ENCODE measurements around the gene GMCL1.
"Not testable (repeated sequence)": the region's sequence is repeated elsewhere in the genome, so short reads cannot be mapped to it uniquely, and the experiment has no call there.

Gene GMCL1, protein sequence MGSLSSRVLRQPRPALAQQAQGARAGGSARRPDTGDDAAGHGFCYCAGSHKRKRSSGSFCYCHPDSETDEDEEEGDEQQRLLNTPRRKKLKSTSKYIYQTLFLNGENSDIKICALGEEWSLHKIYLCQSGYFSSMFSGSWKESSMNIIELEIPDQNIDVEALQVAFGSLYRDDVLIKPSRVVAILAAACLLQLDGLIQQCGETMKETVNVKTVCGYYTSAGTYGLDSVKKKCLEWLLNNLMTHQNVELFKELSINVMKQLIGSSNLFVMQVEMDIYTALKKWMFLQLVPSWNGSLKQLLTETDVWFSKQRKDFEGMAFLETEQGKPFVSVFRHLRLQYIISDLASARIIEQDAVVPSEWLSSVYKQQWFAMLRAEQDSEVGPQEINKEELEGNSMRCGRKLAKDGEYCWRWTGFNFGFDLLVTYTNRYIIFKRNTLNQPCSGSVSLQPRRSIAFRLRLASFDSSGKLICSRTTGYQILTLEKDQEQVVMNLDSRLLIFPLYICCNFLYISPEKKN

GRCh38 chr2:69829256-69830044, at the start of gene GMCL1:
GMCL1 (plus strand) TSS chr2:69829660; CDS start chr2:69829893, 233 bp downstream.
- DNase-seq = peak; percentile 96

DNA sequence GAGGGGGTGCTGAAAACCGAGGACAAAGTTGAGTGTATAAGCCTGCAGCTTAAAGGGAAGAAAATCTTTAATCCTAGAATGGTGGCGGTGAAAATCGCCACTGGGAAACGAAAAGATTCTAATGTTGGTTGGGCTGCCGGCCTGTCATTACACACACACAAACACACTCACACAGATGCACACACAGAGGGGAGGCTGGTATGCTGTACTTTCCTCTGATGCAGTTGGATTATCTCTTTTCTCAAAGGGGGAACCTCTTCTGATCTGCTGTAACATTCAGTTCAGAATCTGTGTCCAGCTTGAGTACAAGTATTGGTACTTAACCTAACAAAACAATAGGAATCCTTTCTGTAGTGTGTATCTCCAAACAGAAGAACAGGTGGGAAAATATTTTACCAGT, 48.5 kb upstream of the GMCL1 start:
- no peak for DNase-seq

DNA sequence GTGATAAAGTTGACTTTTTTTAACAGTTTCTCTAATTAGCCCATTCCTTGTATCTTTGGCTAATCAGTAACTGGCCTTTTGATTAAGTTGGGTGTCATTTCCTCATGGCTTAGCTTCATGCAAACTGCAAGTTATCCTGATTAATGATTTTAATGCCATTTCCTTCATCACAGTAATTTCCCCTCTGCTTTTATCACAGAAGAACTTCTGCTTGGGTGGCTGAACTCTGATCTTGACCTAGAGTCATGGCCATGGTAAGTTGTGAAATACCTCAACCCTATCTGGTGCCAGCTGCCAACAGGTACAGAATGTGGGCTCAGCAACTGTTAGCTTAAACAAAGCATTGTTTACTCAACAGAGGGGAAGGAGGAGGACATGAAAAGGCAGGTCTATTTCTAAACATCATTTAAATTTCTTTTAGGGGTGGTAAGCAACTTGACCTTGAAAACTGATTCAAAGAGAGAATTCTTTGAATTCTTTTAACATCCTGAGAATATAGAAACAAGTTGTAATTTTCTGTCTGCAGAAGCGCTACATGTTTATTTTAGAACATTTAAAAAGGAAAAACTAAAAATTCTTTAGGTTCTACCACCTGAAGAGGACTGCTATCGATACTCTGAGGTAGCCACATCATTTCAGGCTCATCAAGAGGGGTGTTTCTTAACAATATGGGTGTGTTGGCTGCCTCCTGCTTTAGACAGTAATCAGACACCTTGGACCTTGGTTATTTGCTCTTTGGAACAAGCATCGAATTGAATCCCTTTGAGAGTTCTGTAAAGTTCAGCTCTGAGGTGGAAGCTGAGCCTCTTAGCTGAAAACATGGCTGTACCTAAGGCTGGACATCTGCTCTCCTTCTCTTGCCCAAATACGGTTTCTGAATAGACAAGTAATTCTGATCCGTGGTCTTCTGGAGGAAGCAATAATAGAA, 47.9 kb upstream of the GMCL1 start:
- DNase-seq = no peak

- DNase-seq = no peak
These were observed 45.2 kb upstream of the GMCL1 start for GRCh38 chr2:69784228-69784627.

DNA sequence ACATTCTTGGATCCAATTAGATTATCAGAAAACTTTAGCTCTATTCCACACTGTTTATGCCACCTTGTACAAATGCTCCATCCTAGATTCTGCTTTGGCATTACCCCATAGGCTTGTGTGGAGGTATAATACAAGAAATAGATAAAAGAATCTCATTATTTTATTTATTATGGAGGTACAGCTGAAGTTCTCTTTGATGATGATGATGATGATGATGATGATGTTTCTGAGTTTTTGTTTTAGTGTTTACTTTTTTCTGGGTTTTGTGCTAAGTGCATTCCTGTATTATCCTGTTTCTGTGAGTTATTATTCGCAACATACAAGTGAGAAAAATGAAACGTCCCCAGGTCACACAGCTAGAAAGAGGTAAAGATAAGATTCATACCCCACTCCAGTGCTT, 44.1 kb upstream of the GMCL1 start:
- DNase-seq = no peak

DNA sequence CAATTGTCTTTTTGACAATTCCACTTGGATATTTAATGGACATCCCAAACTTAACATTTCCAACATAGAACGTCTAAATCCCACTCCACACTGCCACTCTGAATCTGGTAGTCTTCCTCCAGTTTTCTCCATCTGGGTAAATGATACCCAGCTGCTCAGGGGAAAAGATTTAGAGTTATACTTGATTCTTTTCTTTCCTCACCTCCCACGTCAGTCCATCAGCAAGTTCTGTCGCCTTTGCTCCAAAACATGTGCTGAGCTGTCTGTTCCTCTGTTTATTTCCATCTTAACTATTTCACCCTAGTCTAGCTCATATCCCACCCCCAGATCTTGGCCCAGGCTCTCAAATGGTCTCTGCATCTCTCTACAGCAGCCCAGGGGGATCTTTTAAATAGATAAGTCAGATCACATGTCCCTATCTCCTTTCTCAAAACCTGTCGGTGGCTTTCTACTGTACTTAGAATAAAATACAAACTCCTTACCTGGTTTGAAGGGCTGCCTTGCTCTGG, 43.4 kb upstream of the GMCL1 start:
- no peak for DNase-seq

- no peak for DNase-seq
These were observed 40.2 kb upstream of the GMCL1 start for GRCh38 chr2:69789175-69789721.

- DNase-seq = peak; percentile 10
These were observed 39.5 kb upstream of the GMCL1 start for GRCh38 chr2:69789772-69790600.

DNA sequence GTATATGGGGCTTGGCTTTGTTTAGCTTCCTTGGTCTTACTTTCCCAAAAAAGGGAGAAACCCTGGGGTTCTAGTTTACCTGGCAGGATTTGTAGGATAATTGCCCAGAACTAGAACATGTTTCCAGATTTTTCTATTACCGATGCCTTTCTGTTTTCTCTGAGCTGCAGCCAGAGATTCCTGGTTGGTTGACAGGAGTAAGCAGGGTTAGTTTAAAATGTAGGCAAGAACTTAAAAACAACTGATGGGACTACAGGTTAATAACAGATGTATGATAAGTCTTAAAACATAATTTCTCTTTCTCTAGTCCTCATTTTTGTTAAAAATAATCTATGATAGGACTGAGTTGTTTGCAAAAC, 38.9 kb upstream of the GMCL1 start:
- DNase-seq = no peak

- no peak for DNase-seq
These were observed 38.4 kb upstream of the GMCL1 start for GRCh38 chr2:69791045-69791444.

DNA sequence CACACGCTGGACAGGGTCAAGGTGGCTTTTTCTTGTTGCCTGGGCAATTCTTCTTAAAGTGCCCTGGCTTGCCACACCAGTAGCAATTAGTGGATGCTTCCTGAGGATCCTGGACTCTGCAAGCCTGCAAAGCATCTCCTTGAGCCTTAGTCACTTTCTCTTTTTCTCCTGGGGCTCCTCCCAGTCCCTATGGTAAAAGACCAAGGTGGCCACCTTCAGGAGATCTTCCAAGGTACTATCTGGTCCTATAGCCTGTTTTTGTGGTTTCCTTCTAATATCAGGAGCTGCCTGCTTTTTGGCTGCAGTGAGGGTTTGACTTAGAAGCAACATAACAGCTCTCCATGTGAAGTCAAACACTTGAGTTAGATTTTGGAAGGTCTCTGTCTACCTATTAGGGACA, 33.3 kb upstream of the GMCL1 start:
- DNase-seq = no peak

DNA sequence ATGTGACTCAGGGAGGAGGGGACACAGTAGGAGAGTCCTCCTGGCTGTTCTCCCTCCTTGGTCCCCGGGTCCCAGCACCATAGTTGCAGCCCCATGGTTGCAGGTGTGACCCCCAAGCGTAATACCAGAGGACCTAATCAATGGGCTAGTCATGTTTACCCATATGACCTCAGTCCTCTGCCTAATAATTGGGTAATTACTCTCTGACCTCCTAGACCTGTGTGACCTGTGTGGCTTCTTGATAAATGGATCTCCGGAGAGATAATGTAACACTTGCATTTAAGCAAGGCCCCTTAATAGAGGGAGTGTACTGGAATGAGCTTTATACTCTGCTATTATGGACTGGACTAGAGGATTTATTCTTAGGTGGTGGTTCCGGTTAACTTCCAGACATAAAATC, 32.2 kb upstream of the GMCL1 start:
- no peak for DNase-seq

DNA sequence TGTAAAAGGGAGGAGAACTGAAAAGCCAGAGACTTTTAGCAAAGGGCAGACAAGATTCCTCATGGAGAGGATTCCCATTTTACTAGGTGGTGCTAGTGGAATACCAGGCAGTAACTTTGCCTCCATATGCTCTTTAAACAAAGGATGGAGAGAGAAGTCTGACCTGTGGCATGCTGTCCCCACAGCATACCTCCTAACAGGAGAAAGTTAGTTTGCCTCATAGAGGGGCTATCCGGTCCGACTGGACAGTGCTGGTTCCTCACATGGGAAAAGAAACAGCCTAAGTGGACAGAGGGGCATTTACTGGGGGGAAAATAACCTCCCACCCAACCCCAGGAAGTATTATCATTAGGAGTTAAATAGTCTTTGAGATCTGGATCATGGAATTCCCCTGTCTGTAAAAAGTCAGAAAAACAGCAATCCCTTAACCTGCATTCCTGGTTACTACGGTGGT, 31.6 kb upstream of the GMCL1 start:
- DNase-seq = no peak

- no peak for DNase-seq
These were observed 31.1 kb upstream of the GMCL1 start for GRCh38 chr2:69798290-69798908.

DNA sequence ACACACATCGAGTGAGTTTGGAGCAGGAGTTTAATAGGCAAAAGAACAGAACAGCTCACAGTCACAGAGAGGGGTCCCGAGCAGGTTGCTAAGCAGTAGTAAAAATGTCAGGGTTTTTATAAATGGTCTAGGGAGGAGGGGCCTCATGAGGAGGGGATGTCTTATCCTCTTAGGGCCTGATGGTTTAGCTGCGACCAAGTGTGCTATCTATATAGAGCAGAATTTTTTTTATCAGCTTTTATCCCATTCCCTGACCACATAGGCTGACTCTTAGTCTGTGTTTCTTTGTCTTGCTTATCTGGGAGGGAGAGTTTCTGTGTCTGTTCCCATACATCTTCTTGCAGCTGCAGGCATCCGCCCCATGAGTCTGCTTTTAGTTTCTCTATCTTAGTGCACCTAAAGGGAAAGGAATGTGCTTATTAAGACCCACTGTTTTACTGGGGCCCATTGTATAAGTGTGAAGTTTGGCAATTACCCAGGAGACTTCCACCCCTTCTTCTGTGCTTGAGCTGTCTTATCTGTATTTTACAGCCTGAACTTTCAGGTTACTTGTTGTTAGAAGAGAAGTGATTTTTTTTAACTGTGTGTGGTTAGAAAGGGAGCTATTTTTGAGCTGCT, 30.4 kb upstream of the GMCL1 start:
- no peak for DNase-seq

DNA sequence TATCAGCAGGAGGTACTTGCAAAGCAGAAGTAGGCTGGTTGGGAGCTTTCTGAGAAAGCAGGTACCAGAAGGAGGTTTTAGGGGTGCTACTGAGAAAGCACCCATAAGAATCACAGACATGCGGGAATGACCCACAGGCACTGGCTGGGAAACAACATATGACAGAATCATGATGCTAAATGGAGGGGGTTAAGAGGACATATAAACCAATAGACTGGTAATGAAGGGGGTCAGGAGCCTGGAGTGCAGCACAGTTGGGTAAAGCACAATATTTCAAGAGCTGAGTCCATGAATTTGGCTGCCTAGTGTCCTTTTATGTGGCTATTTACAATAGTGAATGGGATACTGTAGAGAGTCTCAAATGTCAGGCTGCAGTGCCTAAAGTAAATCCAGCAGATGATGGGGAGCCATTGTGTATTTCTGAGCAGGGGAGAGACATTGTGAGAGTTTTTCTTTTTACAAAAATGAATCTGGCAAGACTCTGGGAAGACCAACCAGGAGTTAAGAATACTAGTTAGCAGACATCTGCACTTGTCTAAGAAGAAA, 27.6 kb upstream of the GMCL1 start:
- DNase-seq = no peak

- not testable (repeated sequence) for DNase-seq
These were observed 26.6 kb upstream of the GMCL1 start for GRCh38 chr2:69802781-69803367.

- no peak for DNase-seq
These were observed 25.0 kb upstream of the GMCL1 start for GRCh38 chr2:69804416-69804815.

- no peak for DNase-seq
These were observed 23.6 kb upstream of the GMCL1 start for GRCh38 chr2:69805887-69806286.

Measured in midbrain (tissue), 1 donor.